Left colon (tissue), 2 donors: Measurements from ENCODE around the gene ZNF598. TPM values are rescaled to one million over a fixed set of nuclear protein-coding genes. Genes with fewer than 3 reads are reported as not detected.
"Not testable (repeated sequence)": the region's sequence is repeated elsewhere in the genome, so short reads cannot be mapped to it uniquely, and the experiment has no call there.

Source experiments
- ATAC-seq: fragments of 200-7000 bp; cut with Tn5 transposase; one replicate; pipeline ENCODE4 v1.9.1; 2020; ENCODE audit warnings: mild to moderate bottlenecking, moderate library complexity
- DNase-seq, 2 donors: peaks; one replicate each; pipeline ENCODE4 v3.0.0-alpha.2; 2020
- intact Hi-C, 2 donors: fragments of 100-400 bp; cut with DNase I in 1 of 2; cut with micrococcal nuclease in 1 of 2; formaldehyde crosslinking; loops; one replicate each; pipeline versions ENCODE4 v1.11.2 to v1.14.0; 2022; cut with DNase I, micrococcal nuclease
- total RNA-seq, 2 donors: library from RNA; stranded (reverse); fragmentation: NEBNext Ultra II Directional; extraction: Animal tissue kit (Norgen Biotek cat#: 25700); gene quantifications; one replicate each; pipeline ENCODE4 v1.2.1, GENCODE V29; 2021
- donor health status: DM: no; HTN: no; CAD: no.
- donor health status: DM: yes; HTN: yes; CAD: no.

ZNF598 gene
- total RNA-seq, 2 donors from 2014 or later: 45.8 to 52.8 TPM

GRCh38 chr16:1957434-1958142, 52.0 kb downstream of the ZNF598 start:
- intact Hi-C loops, DNase-seq, ATAC-seq: not testable (repeated sequence)

DNA sequence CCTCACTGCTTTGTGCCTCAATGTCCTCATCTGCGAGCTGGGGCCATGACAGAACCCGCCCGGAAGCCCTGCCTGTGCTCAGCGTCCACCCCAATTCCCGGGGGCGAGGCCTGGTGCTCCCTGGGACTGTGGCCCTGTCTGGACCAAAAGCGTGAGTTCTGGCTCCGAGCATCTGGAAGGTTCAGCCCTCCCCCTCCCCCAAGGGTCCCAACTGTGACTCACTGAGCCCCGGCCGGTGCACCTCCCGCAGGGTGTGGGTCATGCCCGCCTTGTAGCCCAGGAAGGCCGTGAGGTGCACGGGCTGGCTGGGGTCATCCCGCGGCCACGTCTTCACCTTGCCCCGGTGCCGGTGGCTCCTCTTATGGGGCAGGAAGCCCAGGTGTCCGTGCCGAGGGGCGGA, 55.9 kb downstream of the ZNF598 start:
- DNase-seq: no peak
- ATAC-seq: no peak
- intact Hi-C loops: no loop called here

- intact Hi-C loops: no loop called here
- no peak for DNase-seq
- ATAC-seq: no peak
Observed at GRCh38 chr16:1950559-1950958, 59.1 kb downstream of the ZNF598 start.

- DNase-seq (no peak), ATAC-seq (peak; percentile 65)
- intact Hi-C loops: no loop called here
Observed at GRCh38 chr16:1950047-1950446, 59.6 kb downstream of the ZNF598 start.

GRCh38 chr16:1949507-1949906, 60.1 kb downstream of the ZNF598 start:
- ATAC-seq (no peak), DNase-seq (no peak)
- intact Hi-C loops: no loop called here

Other genes starting within 250 kb of the ZNF598 start
- 10 to 100 TPM; 59.5 to 62.9 TPM for gene NME3, start 238.3 kb downstream of the ZNF598 start, total RNA-seq
- 10 to 100 TPM; 22.1 to 34.9 TPM for gene EME2, start 237.0 kb downstream of the ZNF598 start, total RNA-seq
- 100 to 1,000 TPM; 103 to 133 TPM for gene MRPS34, start 236.7 kb downstream of the ZNF598 start, total RNA-seq
- 10 to 100 TPM; 37.9 to 49.1 TPM for gene SPSB3, start 227.2 kb downstream of the ZNF598 start, total RNA-seq
- 10 to 100 TPM; 29.4 to 34.4 TPM for gene NUBP2, start 226.9 kb downstream of the ZNF598 start, total RNA-seq
- gene IGFALS, start 216.1 kb downstream of the ZNF598 start, total RNA-seq: 1 to 10 TPM in 1 of 2 donors, under 1 TPM in 1; 0.58 to 1.3 TPM
- 10 to 100 TPM; 64.5 to 85.0 TPM for gene HAGH, start 183.0 kb downstream of the ZNF598 start, total RNA-seq
- 10 to 100 TPM; 60.0 to 66.9 TPM for gene FAHD1, start 182.6 kb downstream of the ZNF598 start, total RNA-seq
- gene MEIOB, start 137.7 kb downstream of the ZNF598 start, total RNA-seq: not detected
- 10 to 100 TPM in 1 of 2 donors, under 1 TPM in 1; 0.31 to 11.8 TPM for gene HS3ST6, start 91.4 kb downstream of the ZNF598 start, total RNA-seq
- 10 to 100 TPM; 46.0 to 46.6 TPM for gene MSRB1, start 66.6 kb downstream of the ZNF598 start, total RNA-seq
- gene RPL3L, start 55.1 kb downstream of the ZNF598 start, total RNA-seq: not detected
- 100 to 1,000 TPM; 224 to 273 TPM for gene NDUFB10, start 50.3 kb downstream of the ZNF598 start, total RNA-seq
- gene RPS2, start 45.0 kb downstream of the ZNF598 start, total RNA-seq: 1,000 to 10,000 TPM; 1,705 to 1,742 TPM
- not detected for gene RNF151, start 43.0 kb downstream of the ZNF598 start, total RNA-seq
- 10 to 100 TPM; 22.0 to 23.6 TPM for gene TBL3, start 37.8 kb downstream of the ZNF598 start, total RNA-seq
- gene NOXO1, start 28.4 kb downstream of the ZNF598 start, total RNA-seq: 10 to 100 TPM; 34.6 to 49.0 TPM
- gene GFER, start 25.6 kb downstream of the ZNF598 start, total RNA-seq: 10 to 100 TPM; 73.7 to 82.3 TPM
- 1 to 10 TPM; 1.6 to 3.0 TPM for gene SYNGR3, start 19.9 kb downstream of the ZNF598 start, total RNA-seq
- 1 to 10 TPM; 1.9 to 2.5 TPM for gene NPW, start 10.0 kb upstream of the ZNF598 start, total RNA-seq
- gene NHERF2, start 17.1 kb upstream of the ZNF598 start, total RNA-seq: 10 to 100 TPM; 69.3 to 73.7 TPM
- gene NTHL1, start 38.0 kb upstream of the ZNF598 start, total RNA-seq: 10 to 100 TPM; 27.3 to 29.5 TPM
- gene TSC2, start 38.2 kb upstream of the ZNF598 start, total RNA-seq: 100 to 1,000 TPM; 115 to 118 TPM
- 10 to 100 TPM; 75.1 to 76.7 TPM for gene PKD1, start 126.1 kb upstream of the ZNF598 start, total RNA-seq
- 10 to 100 TPM; 24.9 to 27.2 TPM for gene RAB26, start 138.8 kb upstream of the ZNF598 start, total RNA-seq
- gene TRAF7, start 146.0 kb upstream of the ZNF598 start, total RNA-seq: 10 to 100 TPM; 94.5 to 99.8 TPM
- gene CASKIN1, start 186.8 kb upstream of the ZNF598 start, total RNA-seq: under 1 TPM; 0.11 to 0.15 TPM
- gene MLST8, start 195.6 kb upstream of the ZNF598 start, total RNA-seq: 10 to 100 TPM; 26.7 to 31.4 TPM
- gene BRICD5, start 201.0 kb upstream of the ZNF598 start, total RNA-seq: 10 to 100 TPM in 1 of 2 donors, 1 to 10 TPM in 1; 6.1 to 14.4 TPM
- gene PGP, start 205.0 kb upstream of the ZNF598 start, total RNA-seq: 10 to 100 TPM; 16.3 to 24.3 TPM
- 10 to 100 TPM; 23.6 to 25.1 TPM for gene E4F1, start 213.8 kb upstream of the ZNF598 start, total RNA-seq
- under 1 TPM; 0.75 to 0.82 TPM for gene DNASE1L2, start 226.6 kb upstream of the ZNF598 start, total RNA-seq
- gene ECI1, start 241.8 kb upstream of the ZNF598 start, total RNA-seq: 100 to 1,000 TPM; 113 to 132 TPM